Epithelial cell of proximal tubule (primary cell): ENCODE results near the gene PTK7. TPM values are rescaled to one million over a fixed set of nuclear protein-coding genes. Genes with fewer than 3 reads are reported as not detected.

ENCODE experiments used
- DNase-seq: peaks from one replicate; pipeline ENCODE4 v3.0.0-alpha.2; 2011; ENCODE audit warnings: low read depth
- H3K4me3 ChIP-seq: 2 replicates; pipeline ENCODE4 v1.5.1; 2011; ENCODE audit warnings: low read depth, mild to moderate bottlenecking, low read length
- CTCF ChIP-seq: conservative IDR thresholded peaks from 2 replicates; pipeline ENCODE4 v1.5.1; 2012; ENCODE audit warnings: low read depth, mild to moderate bottlenecking, low read length
- total RNA-seq: library from RNA; depleted of rRNA; stranded (reverse); fragments of >200 nt; gene quantifications from 2 replicates; pipeline ENCODE4 v1.2.3, GENCODE V29; 2015

PTK7 gene
- total RNA-seq, 1 donor from 2014 or later, result 91.2 TPM

- no peak for TF ChIP-seq CTCF
- DNase-seq, result peak; percentile 50
- H3K4me3 ChIP-seq, result peak overlapping the region; percentile 47
Measured at GRCh38 chr6:43093436-43094289, 17.5 kb downstream of the PTK7 start.

GRCh38 chr6:43095939-43096338 is 19.8 kb downstream of the PTK7 start:
- no peak for TF ChIP-seq CTCF
- peak overlapping the region; percentile 8 for H3K4me3 ChIP-seq
- no peak for DNase-seq

- peak; percentile 82 for DNase-seq
- peak overlapping the region; percentile 8 for H3K4me3 ChIP-seq
- TF ChIP-seq CTCF, result no peak
Measured at GRCh38 chr6:43096451-43097097, 20.5 kb downstream of the PTK7 start.

GRCh38 chr6:43097098-43097489 is 21.0 kb downstream of the PTK7 start:
- no peak overlapping the region for H3K4me3 ChIP-seq
- TF ChIP-seq CTCF, result no peak
- DNase-seq, result no peak

DNA sequence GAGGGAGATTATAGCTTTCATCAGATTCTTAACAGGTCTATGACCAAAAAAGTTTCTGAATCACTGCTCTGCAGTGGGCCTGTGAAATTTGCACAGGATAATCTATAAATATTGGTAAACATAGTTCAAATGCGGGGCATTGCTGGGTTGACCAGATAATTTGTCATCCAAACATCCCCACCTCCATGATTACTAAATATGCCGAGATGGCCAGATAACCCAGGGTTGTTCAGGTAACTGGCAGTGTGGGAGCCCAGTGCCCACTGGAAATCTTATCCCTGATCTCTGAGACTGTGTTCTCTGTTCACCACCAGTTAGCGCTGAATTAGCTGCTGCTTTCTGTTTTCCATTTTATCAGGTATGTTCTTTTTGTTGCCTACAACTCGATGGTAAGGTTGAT is 21.4 kb downstream of the PTK7 start:
- no peak for DNase-seq
- no peak overlapping the region for H3K4me3 ChIP-seq
- TF ChIP-seq CTCF, result no peak

GRCh38 chr6:43101497-43101896 is 25.4 kb downstream of the PTK7 start:
- DNase-seq, result no peak
- no peak overlapping the region for H3K4me3 ChIP-seq
- no peak for TF ChIP-seq CTCF
